PC-3 (cell line): Measurements from ENCODE around the gene NRL. TPM values are rescaled to one million over a fixed set of nuclear protein-coding genes. Genes with fewer than 3 reads are reported as not detected.
"Not testable (repeated sequence)": the region's sequence is repeated elsewhere in the genome, so short reads cannot be mapped to it uniquely, and the experiment has no call there.

Source experiments
- ATAC-seq: fragments of 200-7000 bp; cut with Tn5 transposase; 2 replicates; pipeline ENCODE4 v1.9.1; 2020; ENCODE audit warnings: mild to moderate bottlenecking, moderate library complexity
- BruUV-seq: library from RNA; stranded (reverse); fragments of 400-500 nt; replicated peaks from 2 replicates; lab custom pipeline; 2021; lab: Mats Ljungman, UMichigan
- CTCF ChIA-PET: fragments of 300-600 bp; sonication (Branson Sonifier 250); formaldehyde crosslinking; loops from one replicate; lab custom pipeline; 2022; ENCODE audit warnings: antibody characterized with exemption; lab: Charles Lee
- POLR2A ChIA-PET: fragments of 300-600 bp; sonication (Branson Sonifier 250); formaldehyde crosslinking; loops from one replicate; lab custom pipeline; 2022; ENCODE audit warnings: antibody characterized with exemption; ENCODE audit not compliant: unreplicated experiment; lab: Charles Lee
- DNase-seq: peaks from one replicate; pipeline ENCODE4 v3.0.0-alpha.2; 2015
- H2AFZ ChIP-seq: fragments of 300-600 bp; sonication (generic); 2 replicates; pipeline ENCODE4 v1.6.0; 2016; ENCODE audit warnings: antibody characterized with exemption, low read length
- H3F3A ChIP-seq: fragments of 300-600 bp; sonication (generic); one replicate; pipeline ENCODE4 v1.6.0; 2017; ENCODE audit warnings: antibody characterized with exemption, low read length, control low read depth, mild to moderate bottlenecking; ENCODE audit not compliant: unreplicated experiment
- H3K27ac ChIP-seq: fragments of 300-600 bp; sonication (generic); 2 replicates; pipeline ENCODE4 v1.5.1; 2016; ENCODE audit warnings: mild to moderate bottlenecking, low read length
- H3K27me3 ChIP-seq: fragments of 300-600 bp; sonication (generic); 2 replicates; pipeline ENCODE4 v1.6.1; 2016; ENCODE audit warnings: low read length, mixed read lengths
- H3K36me3 ChIP-seq: fragments of 300-600 bp; sonication (generic); 2 replicates; pipeline ENCODE4 v1.6.1; 2016; ENCODE audit warnings: low read depth, mixed run types, low read length, mixed read lengths
- H3K4me1 ChIP-seq: fragments of 300-600 bp; sonication (generic); 2 replicates; pipeline ENCODE4 v1.5.1; 2016; ENCODE audit warnings: low read length; ENCODE audit not compliant: insufficient read depth
- H3K4me2 ChIP-seq: fragments of 300-600 bp; sonication (generic); 2 replicates; pipeline ENCODE4 v1.6.0; 2016; ENCODE audit warnings: low read length
- H3K4me3 ChIP-seq: fragments of 300-600 bp; sonication (generic); 2 replicates; pipeline ENCODE4 v1.5.1; 2016; ENCODE audit warnings: mild to moderate bottlenecking, low read length, mixed read lengths
- H3K79me2 ChIP-seq: fragments of 300-600 bp; sonication (generic); 2 replicates; pipeline ENCODE4 v1.6.1; 2017; ENCODE audit warnings: low read length, mixed read lengths
- H3K9ac ChIP-seq: fragments of 300-600 bp; sonication (generic); 2 replicates; pipeline ENCODE4 v1.6.0; 2016; ENCODE audit warnings: mild to moderate bottlenecking, low read length
- H3K9me2 ChIP-seq: fragments of 300-600 bp; sonication (generic); replicated peaks from 2 replicates; pipeline ENCODE4 v1.6.1; 2016; ENCODE audit warnings: mixed run types, low read length, mixed read lengths
- H3K9me3 ChIP-seq: fragments of 300-600 bp; sonication (generic); 2 replicates; pipeline ENCODE4 v1.6.1; 2016; ENCODE audit warnings: low read length, mixed read lengths
- H4K20me1 ChIP-seq: fragments of 300-600 bp; sonication (generic); 2 replicates; pipeline ENCODE4 v1.6.1; 2016; ENCODE audit warnings: low read length, mixed read lengths
- CTCF ChIP-seq: fragments of 300-600 bp; sonication (generic); conservative IDR thresholded peaks from 2 replicates; pipeline ENCODE4 v1.5.1; 2017; ENCODE audit warnings: antibody characterized with exemption, low read depth, mild to moderate bottlenecking, low read length
- EZH2 ChIP-seq: fragments of 300-600 bp; sonication (generic); IDR thresholded peaks from one replicate; pipeline ENCODE4 v1.6.1; 2017; ENCODE audit warnings: antibody characterized with exemption, mild to moderate bottlenecking, low read length; ENCODE audit not compliant: unreplicated experiment
- EZH2phosphoT487 ChIP-seq: fragments of 300-600 bp; sonication (generic); IDR thresholded peaks from 2 replicates; pipeline ENCODE4 v1.6.1; 2018; ENCODE audit warnings: mild to moderate bottlenecking, antibody characterized with exemption, low read length, borderline replicate concordance
- intact Hi-C: fragments of 100-400 bp; cut with micrococcal nuclease; formaldehyde crosslinking; loops from 2 replicates; pipeline ENCODE4 v1.9.0; 2023
- total RNA-seq: library from RNA; depleted of rRNA; stranded (reverse); fragments of >200 nt; gene quantifications from 2 replicates; pipeline ENCODE4 v1.2.3, GENCODE V29; 2014

The NRL gene
- total RNA-seq, 1 experiment from 2014 or later: 1.5 TPM

DNA sequence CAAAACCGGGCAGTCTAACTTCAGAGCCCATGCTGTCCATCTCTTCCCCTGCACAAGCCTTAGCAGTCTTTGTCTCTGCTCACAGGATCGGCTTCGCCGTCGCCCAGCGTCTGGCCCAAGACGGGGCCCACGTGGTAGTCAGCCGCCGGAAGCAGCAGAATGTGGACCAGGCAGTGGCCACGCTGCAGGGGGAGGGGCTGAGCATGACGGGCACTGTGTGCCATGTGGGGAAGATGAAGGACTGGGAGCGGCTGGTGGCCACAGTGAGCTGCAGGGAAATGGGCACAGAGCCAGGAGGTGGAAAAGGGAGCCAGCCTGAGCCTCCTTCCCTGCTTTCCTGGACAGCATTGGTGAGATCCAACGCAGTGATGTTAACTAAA, 77.1 kb downstream of the NRL start:
- intact Hi-C loops: no loop called here
- POLR2A ChIA-PET: no interaction called here
- Histone ChIP-seq H3K9me2 (no peaks in the 10 kb centered on the region), H3K36me3 (no peaks in the 10 kb centered on the region), H3K79me2 (no peaks in the 10 kb centered on the region), H3F3A (no peaks in the 10 kb centered on the region), H4K20me1 (no peaks in the 10 kb centered on the region), H3K27ac (no peak overlapping the region), H3K4me2 (no peak overlapping the region), H3K27me3 (no peaks in the 10 kb centered on the region), H3K4me3 (no peak overlapping the region), H3K9me3 (no peaks in the 10 kb centered on the region), H3K4me1 (no peaks in the 10 kb centered on the region), H3K9ac (no peak overlapping the region), H2AFZ (no peak overlapping the region)
- ATAC-seq (no peak), DNase-seq (no peak)
- CTCF ChIA-PET: no interaction called here
- TF ChIP-seq CTCF: no peak
- no peak for TF ChIP-seq EZH2
- TF ChIP-seq EZH2phosphoT487: no peak
- BruUV-seq: no TSS peak

- H3K36me3 ChIP-seq, H3K27me3 ChIP-seq, DNase-seq, H3K4me1 ChIP-seq, ATAC-seq, H3K9me3 ChIP-seq, BruUV-seq, POLR2A ChIA-PET, H3K79me2 ChIP-seq, H3K27ac ChIP-seq, H3K9me2 ChIP-seq, CTCF ChIA-PET, H4K20me1 ChIP-seq, H3F3A ChIP-seq: not testable (repeated sequence)
- peak overlapping the region; percentile 94; the same call in 1 of the 2 replicates for H2AFZ ChIP-seq
- peak overlapping the region; percentile 49; the same call in 1 of the 2 replicates for H3K9ac ChIP-seq
- peak; percentile 4; the same call in 1 of the 2 replicates for TF ChIP-seq CTCF
- H3K4me2 ChIP-seq: peak overlapping the region; percentile 90
- intact Hi-C loops: loop anchor here (1.0 kb wide), 1 partner anchor 23 kb away; no protein-coding TSS in a partner anchor
- H3K4me3 ChIP-seq: peak overlapping the region; percentile 71
Measured at GRCh38 chr14:24036963-24037657, 77.6 kb downstream of the NRL start.

DNA sequence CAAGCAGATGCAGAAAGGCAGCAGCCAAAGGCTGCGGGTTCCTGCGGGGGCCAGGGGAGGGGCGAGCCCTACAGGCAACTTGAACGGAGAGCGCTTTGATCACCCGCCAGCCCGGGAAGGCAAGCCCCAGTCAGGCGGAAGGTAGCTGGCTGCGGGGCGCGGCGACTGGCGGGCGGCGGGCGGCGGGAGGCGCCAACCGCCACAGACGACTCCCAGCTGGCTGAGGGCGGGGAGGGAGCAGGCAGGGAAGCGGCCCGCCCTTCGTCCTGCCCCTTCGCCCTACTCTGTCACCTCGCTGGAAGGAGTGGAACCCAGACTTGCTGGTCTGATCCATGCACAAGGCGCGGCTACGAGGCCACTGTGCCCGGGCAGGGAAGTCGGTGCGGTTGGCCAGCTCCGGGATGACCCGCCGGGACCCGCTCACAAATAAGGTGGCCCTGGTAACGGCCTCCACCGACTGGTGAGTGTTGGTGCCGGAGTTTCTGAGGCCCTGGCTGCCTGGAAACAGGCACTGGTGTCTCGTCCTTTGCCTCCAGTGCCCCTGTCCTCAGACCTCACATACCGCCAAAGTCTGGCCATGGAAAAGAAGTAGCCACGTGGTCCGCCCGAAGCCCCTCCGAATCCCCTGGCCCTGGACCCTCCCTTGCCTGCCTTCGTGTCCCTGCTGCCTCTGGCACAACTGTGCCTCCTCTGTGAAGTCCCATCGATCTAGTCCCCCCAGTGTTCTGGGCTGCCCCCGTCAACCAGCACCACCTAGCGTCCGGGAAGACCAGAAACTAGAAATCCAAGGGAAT, 78.4 kb downstream of the NRL start:
- BruUV-seq: TSS peak; percentile 89
- ATAC-seq: peak; percentile 97
- no peak overlapping the region for H3K27ac ChIP-seq
- DNase-seq: peak; percentile 70
- H3K9ac ChIP-seq: peak overlapping the region; percentile 49
- H3K79me2 ChIP-seq: no peaks in the 10 kb centered on the region
- H3K27me3 ChIP-seq: no peaks in the 10 kb centered on the region
- no peaks in the 10 kb centered on the region for H3F3A ChIP-seq
- intact Hi-C loops: loop anchor here (1.0 kb wide), 1 partner anchor 22 kb away; no protein-coding TSS in a partner anchor
- no peak for TF ChIP-seq EZH2phosphoT487
- TF ChIP-seq CTCF: peak; percentile 85
- ChIA-PET POLR2A (no interaction called here), CTCF (no interaction called here)
- H3K4me3 ChIP-seq: peak overlapping the region; percentile 71
- H3K36me3 ChIP-seq: no peaks in the 10 kb centered on the region
- no peaks in the 10 kb centered on the region for H3K4me1 ChIP-seq
- no peaks in the 10 kb centered on the region for H3K9me2 ChIP-seq
- no peaks in the 10 kb centered on the region for H4K20me1 ChIP-seq
- H3K4me2 ChIP-seq: peak overlapping the region; percentile 90
- 0 out of 2 replicates have a peak, but pooled peaks cover 7% of the 10 kb centered on the region for H3K9me3 ChIP-seq
- H2AFZ ChIP-seq: peak overlapping the region; percentile 94

DNA sequence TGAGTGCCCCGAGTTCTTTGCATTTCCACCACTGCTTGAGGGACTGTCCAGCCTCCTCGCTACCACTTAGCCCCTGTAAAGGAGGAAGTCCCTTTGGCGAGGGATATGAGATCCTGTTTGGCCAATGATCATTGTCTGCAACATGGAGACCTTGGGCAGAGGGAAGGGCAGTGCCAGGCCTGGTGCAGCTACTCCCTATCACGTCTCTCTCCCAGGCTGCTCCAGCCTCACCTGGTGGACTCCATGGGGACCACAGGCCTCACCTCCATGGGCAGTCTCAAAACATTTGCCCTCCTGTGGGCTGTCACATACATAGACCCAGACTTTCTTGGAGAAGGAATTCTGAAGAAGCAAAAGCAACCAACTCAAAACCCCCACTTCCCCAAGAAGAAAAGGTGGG, 79.0 kb downstream of the NRL start:
- peak overlapping the region; percentile 49 for H3K9ac ChIP-seq
- H3K9me3 ChIP-seq, H4K20me1 ChIP-seq, H3K79me2 ChIP-seq, POLR2A ChIA-PET, DNase-seq, BruUV-seq, H3K27me3 ChIP-seq, H3K36me3 ChIP-seq, H3F3A ChIP-seq, H3K27ac ChIP-seq, CTCF ChIA-PET, H3K9me2 ChIP-seq, H3K4me1 ChIP-seq: not testable (repeated sequence)
- H3K4me2 ChIP-seq: peak overlapping the region; percentile 90
- intact Hi-C loops: loop anchor here (1.0 kb wide), 1 partner anchor 21 kb away; no protein-coding TSS in a partner anchor
- ATAC-seq: peak; percentile 38
- H2AFZ ChIP-seq: peak overlapping the region; percentile 94; the same call in 1 of the 2 replicates
- peak overlapping the region; percentile 71 for H3K4me3 ChIP-seq
